ENCODE results near the gene ADPRH. TPM values are rescaled to one million over a fixed set of nuclear protein-coding genes. Genes with fewer than 3 reads are reported as not detected.

Gene ADPRH
- total RNA-seq, 1 experiment from 2014 or later, result 1.4 TPM

GRCh38 chr3:119630880-119631329, 51.6 kb downstream of the ADPRH start:
- TF ChIP-seq CTCF (conservative IDR thresholded peaks at IDR 0.05) (no peak), EZH2 (IDR thresholded peaks at IDR 0.05; ENCODE audit: low read depth) (no peak)
- no peaks in the 10 kb centered on the region; the same call in 1 of the 2 replicates for H3K9me2 ChIP-seq (ENCODE audit: insufficient read depth)
- ChIA-PET CTCF (no interaction called here), POLR2A (ENCODE audit: unreplicated experiment) (interaction anchor here (0.6 kb wide), 1 partner anchor 11 kb away, joined by 3 read pairs; no protein-coding TSS in a partner anchor)
- H3K27me3 ChIP-seq (ENCODE audit: insufficient read depth, low read depth), result no peaks in the 10 kb centered on the region
- peak overlapping the region; percentile 60 for H3K27ac ChIP-seq
- H3K9me3 ChIP-seq (ENCODE audit: insufficient read depth, low read depth), result no peaks in the 10 kb centered on the region
- H3K36me3 ChIP-seq (ENCODE audit: low read depth), result no peaks in the 10 kb centered on the region
- DNase-seq, result no peak
- intact Hi-C loops (cut with micrococcal nuclease; ENCODE audit: unreplicated experiment), result no loop called here
- peak overlapping the region; percentile 18; the same call in 1 of the 2 replicates for H3K4me2 ChIP-seq
- no peaks in the 10 kb centered on the region for H4K20me1 ChIP-seq (ENCODE audit: insufficient read depth)
- 0 out of 2 replicates have a peak, but pooled peaks cover 9% of the 10 kb centered on the region for H3F3A ChIP-seq (ENCODE audit: insufficient read depth, low read depth)
- BruUV-seq (replicated peaks), result no TSS peak
- H3K79me2 ChIP-seq (ENCODE audit: low read depth), result no peaks in the 10 kb centered on the region
- no peak overlapping the region for H3K4me3 ChIP-seq
- peak overlapping the region; percentile 70 for H2AFZ ChIP-seq
- peaks cover 32% of the 10 kb centered on the region for H3K4me1 ChIP-seq (replicated peaks; ENCODE audit: insufficient read depth)

GRCh38 chr3:119631516-119631915, 52.2 kb downstream of the ADPRH start:
- Histone ChIP-seq H4K20me1 (ENCODE audit: insufficient read depth) (no peaks in the 10 kb centered on the region), H3F3A (ENCODE audit: insufficient read depth, low read depth) (0 out of 2 replicates have a peak, but pooled peaks cover 9% of the 10 kb centered on the region), H3K9me3 (ENCODE audit: insufficient read depth, low read depth) (no peaks in the 10 kb centered on the region), H3K4me3 (no peak overlapping the region), H3K4me1 (replicated peaks; ENCODE audit: insufficient read depth) (peaks cover 32% of the 10 kb centered on the region), H3K27ac (no peak overlapping the region), H3K9me2 (ENCODE audit: insufficient read depth) (no peaks in the 10 kb centered on the region; the same call in 1 of the 2 replicates), H2AFZ (no peak overlapping the region), H3K36me3 (ENCODE audit: low read depth) (no peaks in the 10 kb centered on the region), H3K27me3 (ENCODE audit: insufficient read depth, low read depth) (no peaks in the 10 kb centered on the region), H3K4me2 (no peak overlapping the region), H3K79me2 (ENCODE audit: low read depth) (no peaks in the 10 kb centered on the region)
- ChIA-PET POLR2A (ENCODE audit: unreplicated experiment) (no interaction called here), CTCF (no interaction called here)
- no peak for DNase-seq
- BruUV-seq (replicated peaks), result no TSS peak
- intact Hi-C loops (cut with micrococcal nuclease; ENCODE audit: unreplicated experiment), result no loop called here
- TF ChIP-seq CTCF (conservative IDR thresholded peaks at IDR 0.05) (no peak), EZH2 (IDR thresholded peaks at IDR 0.05; ENCODE audit: low read depth) (no peak)

GRCh38 chr3:119632216-119632615, 52.9 kb downstream of the ADPRH start:
- H4K20me1 ChIP-seq (ENCODE audit: insufficient read depth), result no peaks in the 10 kb centered on the region
- CTCF ChIA-PET, result no interaction called here

More at GRCh38 chr3:119632216-119632615, 52.9 kb downstream of the ADPRH start:
- no peak overlapping the region for H3K4me3 ChIP-seq
- no peaks in the 10 kb centered on the region for H3K79me2 ChIP-seq (ENCODE audit: low read depth)
- DNase-seq, result no peak
- H2AFZ ChIP-seq, result no peak overlapping the region
- H3K4me1 ChIP-seq (replicated peaks; ENCODE audit: insufficient read depth), result peaks cover 32% of the 10 kb centered on the region
- no peaks in the 10 kb centered on the region for H3K27me3 ChIP-seq (ENCODE audit: insufficient read depth, low read depth)
- intact Hi-C loops (cut with micrococcal nuclease; ENCODE audit: unreplicated experiment), result no loop called here
- H3K36me3 ChIP-seq (ENCODE audit: low read depth), result no peaks in the 10 kb centered on the region
- no TSS peak for BruUV-seq (replicated peaks)
- TF ChIP-seq EZH2 (IDR thresholded peaks at IDR 0.05; ENCODE audit: low read depth) (no peak), CTCF (conservative IDR thresholded peaks at IDR 0.05) (no peak)
- H3K27ac ChIP-seq, result no peak overlapping the region
- 0 out of 2 replicates have a peak, but pooled peaks cover 9% of the 10 kb centered on the region for H3F3A ChIP-seq (ENCODE audit: insufficient read depth, low read depth)
- H3K9me2 ChIP-seq (ENCODE audit: insufficient read depth), result no peaks in the 10 kb centered on the region; the same call in 1 of the 2 replicates
- POLR2A ChIA-PET (ENCODE audit: unreplicated experiment), result no interaction called here
- no peak overlapping the region for H3K4me2 ChIP-seq
- no peaks in the 10 kb centered on the region for H3K9me3 ChIP-seq (ENCODE audit: insufficient read depth, low read depth)
